ENCODE measurements around the gene GZMB. TPM values are rescaled to one million over a fixed set of nuclear protein-coding genes. Genes with fewer than 3 reads are reported as not detected.
"Not testable (repeated sequence)": the region's sequence is repeated elsewhere in the genome, so short reads cannot be mapped to it uniquely, and the experiment has no call there.

GZMB gene
- total RNA-seq, 4 donors from 2014 or later = 0.62 TPM; not detected in 3

GRCh38 chr14:24662753-24663152 is 28.8 kb upstream of the GZMB start:
- no peak for DNase-seq
- intact Hi-C loops (cut with DNase I; ENCODE audit: low total_unique reads) = no loop called here
- H3K4me3 ChIP-seq = no peak overlapping the region
- H3K27ac ChIP-seq = peak overlapping the region in 2 of 4 donors; percentile 25 to 58
- ATAC-seq = no peak
- no peaks in the 10 kb centered on the region for H3K36me3 ChIP-seq
- in situ Hi-C loops (cut with MboI; ENCODE audit: low sequenced_read_pairs in 4 of 4) = no loop called here
- no peaks in the 10 kb centered on the region for H3K27me3 ChIP-seq
- H3K9me3 ChIP-seq = no peaks in the 10 kb centered on the region
- TF ChIP-seq CTCF (IDR thresholded peaks at IDR 0.05 in 4 of 5, conservative IDR thresholded peaks at IDR 0.05 in 1 of 5) = no peak
- TF ChIP-seq POLR2A (IDR thresholded peaks at IDR 0.05) = no peak
- H3K4me1 ChIP-seq = peaks cover 0 to 3% of the 10 kb centered on the region in 2 donors

- ATAC-seq (no peak), DNase-seq (no peak)
- in situ Hi-C loops (cut with MboI; ENCODE audit: low sequenced_read_pairs in 4 of 4) = no loop called here
- intact Hi-C loops (cut with DNase I; ENCODE audit: low total_unique reads) = no loop called here
- H3K27me3 ChIP-seq = no peaks in the 10 kb centered on the region
- H3K4me3 ChIP-seq = no peak overlapping the region
- no peaks in the 10 kb centered on the region for H3K9me3 ChIP-seq
- no peak overlapping the region for H3K27ac ChIP-seq
- no peaks in the 10 kb centered on the region for H3K36me3 ChIP-seq
- peaks cover 0 to 3% of the 10 kb centered on the region in 2 donors for H3K4me1 ChIP-seq
- TF ChIP-seq POLR2A (IDR thresholded peaks at IDR 0.05) = no peak
- no peak for TF ChIP-seq CTCF (IDR thresholded peaks at IDR 0.05 in 4 of 5, conservative IDR thresholded peaks at IDR 0.05 in 1 of 5)
Observed at GRCh38 chr14:24659916-24660570, 26.1 kb upstream of the GZMB start.

- in situ Hi-C loops (cut with MboI; ENCODE audit: low sequenced_read_pairs in 4 of 4); intact Hi-C loops (cut with DNase I; ENCODE audit: low total_unique reads); H3K9me3 ChIP-seq; H3K4me1 ChIP-seq; H3K27me3 ChIP-seq; DNase-seq; H3K27ac ChIP-seq; H3K4me3 ChIP-seq; H3K36me3 ChIP-seq; ATAC-seq: not testable (repeated sequence)
Observed at GRCh38 chr14:24648361-24648760, 14.4 kb upstream of the GZMB start.

- TF ChIP-seq CTCF (IDR thresholded peaks at IDR 0.05 in 4 of 5, conservative IDR thresholded peaks at IDR 0.05 in 1 of 5) = no peak
- no peak for TF ChIP-seq POLR2A (IDR thresholded peaks at IDR 0.05)
- Histone ChIP-seq H3K27me3 (no peaks in the 10 kb centered on the region), H3K4me1 (no peaks in the 10 kb centered on the region), H3K27ac (no peak overlapping the region), H3K36me3 (no peaks in the 10 kb centered on the region), H3K9me3 (no peaks in the 10 kb centered on the region), H3K4me3 (no peak overlapping the region)
- in situ Hi-C loops (cut with MboI; ENCODE audit: low sequenced_read_pairs in 4 of 4) = no loop called here
- DNase-seq (no peak), ATAC-seq (no peak)
- intact Hi-C loops (cut with DNase I; ENCODE audit: low total_unique reads) = no loop called here
Observed at GRCh38 chr14:24639905-24640304, 5.9 kb upstream of the GZMB start.

- ATAC-seq = no peak
- no peaks in the 10 kb centered on the region for H3K27me3 ChIP-seq
- H3K9me3 ChIP-seq = no peaks in the 10 kb centered on the region
- H3K4me3 ChIP-seq = no peak overlapping the region
- TF ChIP-seq POLR2A (IDR thresholded peaks at IDR 0.05) = no peak
- no peak for TF ChIP-seq CTCF (IDR thresholded peaks at IDR 0.05 in 4 of 5, conservative IDR thresholded peaks at IDR 0.05 in 1 of 5)
- no peaks in the 10 kb centered on the region for H3K4me1 ChIP-seq
- no peak for DNase-seq
- intact Hi-C loops (cut with DNase I; ENCODE audit: low total_unique reads) = no loop called here
- H3K27ac ChIP-seq = no peak overlapping the region
- in situ Hi-C loops (cut with MboI; ENCODE audit: low sequenced_read_pairs in 4 of 4) = no loop called here
- H3K36me3 ChIP-seq = no peaks in the 10 kb centered on the region
Observed at GRCh38 chr14:24639270-24639669, 5.3 kb upstream of the GZMB start.
